Mammary epithelial cell (primary cell): Measurements from ENCODE around the gene BGN.

Source experiments
- EZH2 ChIP-seq: IDR thresholded peaks from 2 replicates; pipeline ENCODE4 v1.6.1; 2012; ENCODE audit warnings: low read length, inconsistent platforms, borderline replicate concordance
- TF ChIP-seq, protein P1 (sequence below), 2 donors: IDR thresholded peaks in 1 of 2; conservative IDR thresholded peaks in 1 of 2; 2 replicates each; pipeline ENCODE4 v1.5.1; 2011 to 2012; ENCODE audit warnings: inconsistent platforms in 2 of 2, low read length in 2 of 2, mild to moderate bottlenecking in 2 of 2, control low read depth in 1 of 2, low read depth in 1 of 2; ENCODE audit not compliant: insufficient read depth in 1 of 2; ENCODE audit errors: extremely low read depth in 1 of 2

DNA sequence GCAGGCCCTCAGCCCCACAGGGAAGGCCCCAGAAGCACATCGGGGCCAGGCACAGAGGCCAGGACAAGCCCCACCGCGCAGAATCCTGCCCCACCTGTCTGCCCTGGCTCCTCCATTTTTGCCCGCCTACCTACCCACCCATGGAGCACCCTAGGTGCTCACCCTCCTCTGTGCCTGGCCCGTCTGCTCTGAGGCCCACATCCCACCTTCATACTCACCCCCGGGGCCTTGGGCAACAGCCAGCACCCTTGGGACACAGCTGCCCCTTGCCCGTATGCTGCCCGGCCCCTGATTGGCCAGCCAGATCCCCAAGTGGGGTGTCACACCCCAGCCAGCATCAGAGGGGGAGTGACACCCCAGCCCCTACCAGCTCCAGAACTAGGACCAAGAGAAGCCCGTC is 38.1 kb upstream of the BGN start:
- no peak for TF ChIP-seq EZH2
- TF ChIP-seq, protein P1, sequence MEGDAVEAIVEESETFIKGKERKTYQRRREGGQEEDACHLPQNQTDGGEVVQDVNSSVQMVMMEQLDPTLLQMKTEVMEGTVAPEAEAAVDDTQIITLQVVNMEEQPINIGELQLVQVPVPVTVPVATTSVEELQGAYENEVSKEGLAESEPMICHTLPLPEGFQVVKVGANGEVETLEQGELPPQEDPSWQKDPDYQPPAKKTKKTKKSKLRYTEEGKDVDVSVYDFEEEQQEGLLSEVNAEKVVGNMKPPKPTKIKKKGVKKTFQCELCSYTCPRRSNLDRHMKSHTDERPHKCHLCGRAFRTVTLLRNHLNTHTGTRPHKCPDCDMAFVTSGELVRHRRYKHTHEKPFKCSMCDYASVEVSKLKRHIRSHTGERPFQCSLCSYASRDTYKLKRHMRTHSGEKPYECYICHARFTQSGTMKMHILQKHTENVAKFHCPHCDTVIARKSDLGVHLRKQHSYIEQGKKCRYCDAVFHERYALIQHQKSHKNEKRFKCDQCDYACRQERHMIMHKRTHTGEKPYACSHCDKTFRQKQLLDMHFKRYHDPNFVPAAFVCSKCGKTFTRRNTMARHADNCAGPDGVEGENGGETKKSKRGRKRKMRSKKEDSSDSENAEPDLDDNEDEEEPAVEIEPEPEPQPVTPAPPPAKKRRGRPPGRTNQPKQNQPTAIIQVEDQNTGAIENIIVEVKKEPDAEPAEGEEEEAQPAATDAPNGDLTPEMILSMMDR (conservative IDR thresholded peaks at IDR 0.05 in 1 of 2, IDR thresholded peaks at IDR 0.05 in 1 of 2; ENCODE audit: extremely low read depth in 1 of 2, insufficient read depth in 1 of 2, low read depth in 1 of 2, low read length in 2 of 2), result no peak
